Right lung (tissue), 10 donors: ENCODE measurements around the gene ELFN1. TPM values are rescaled to one million over a fixed set of nuclear protein-coding genes. Genes with fewer than 3 reads are reported as not detected.

Source experiments
- DNase-seq, 2 donors: peaks; one replicate each; pipeline ENCODE4 v3.0.0-alpha.2; 2013
- long read RNA-seq, 8 donors: transcript quantifications; one replicate each; lab custom pipeline, GENCODE V29; 2026
- polyA plus RNA-seq, 5 donors: library from polyadenylated mRNA; unstranded; fragments of 120-200 nt; gene quantifications; one replicate each; pipeline versions ENCODE4 v1.2.1 to v1.2.3, GENCODE V29; 2013; ENCODE audit warnings: inconsistent platforms in 1 of 5, low replicate concordance in 1 of 5; ENCODE audit not compliant: insufficient read length in 5 of 5, insufficient read depth in 1 of 5

ELFN1 gene
- 1 to 10 TPM; 1.6 to 4.3 (median 2.7) TPM for polyA plus RNA-seq
- long read RNA-seq, donor 1: 0 reads
- long read RNA-seq, donor 2: 0 reads
- long read RNA-seq, donor 3: 0 reads
- long read RNA-seq, donor 4: 0 reads
- long read RNA-seq, donor 5, partial matches to known transcripts: 0 of 1 reads
- long read RNA-seq, donor 5, other reads (novel, unspliced or antisense): 0 of 1 reads
- long read RNA-seq, donor 6, partial matches to known transcripts: 0 of 1 reads
- long read RNA-seq, donor 6, other reads (novel, unspliced or antisense): 0 of 1 reads
- long read RNA-seq, donor 7, partial matches to known transcripts: 0 of 1 reads
- long read RNA-seq, donor 7, other reads (novel, unspliced or antisense): 0 of 1 reads
- long read RNA-seq, donor 8: 0 reads

DNA sequence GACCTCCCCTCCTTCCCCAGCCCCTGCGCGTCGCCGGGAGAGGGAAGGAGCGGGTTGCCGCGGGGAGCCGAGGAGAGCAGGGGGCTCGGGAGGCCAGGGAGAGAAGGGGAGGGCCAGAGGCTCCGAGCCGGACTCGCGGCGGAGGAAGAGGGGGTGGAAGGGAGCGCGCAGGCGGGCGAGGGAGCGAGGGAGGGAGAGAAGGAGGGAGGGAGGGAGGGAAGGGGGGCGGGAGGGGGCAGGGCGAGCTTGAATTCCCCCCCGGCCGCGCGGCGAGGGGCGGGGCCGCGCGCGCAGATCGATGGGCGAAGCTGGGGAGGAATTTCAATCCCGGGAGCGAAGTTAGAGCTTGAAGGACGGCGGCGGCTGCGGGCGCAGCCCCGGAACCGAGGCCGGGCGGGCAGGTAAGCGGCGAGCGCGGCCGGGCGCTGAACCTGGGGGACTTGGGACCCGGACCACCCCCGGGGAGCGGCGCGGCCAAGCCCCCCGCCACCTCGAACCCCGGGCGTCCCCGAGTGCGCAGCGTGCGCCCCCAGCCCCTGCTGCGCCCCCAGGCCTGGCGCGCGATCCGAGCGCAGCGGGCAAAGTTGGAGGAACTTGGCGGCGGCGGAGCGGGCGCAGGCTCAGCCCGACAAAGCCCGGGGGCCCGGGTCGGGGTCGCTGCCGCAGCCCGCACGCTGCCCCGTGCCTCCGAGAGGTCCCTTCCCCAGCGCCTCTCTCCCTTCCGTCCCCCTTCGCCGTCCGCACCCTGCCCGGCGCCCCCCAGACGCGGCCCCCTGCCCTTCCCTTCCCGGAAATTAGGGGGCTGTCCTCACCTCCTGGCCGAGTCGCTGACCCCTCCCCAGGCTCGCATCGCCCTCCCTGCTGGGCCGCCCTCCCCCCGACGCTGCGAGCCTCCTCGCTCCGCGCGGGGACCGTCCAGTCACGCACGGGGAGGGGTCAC, at the start of gene ELFN1:
ELFN1 (plus strand) TSS at position 324 of the 940 bp plus-strand sequence. CDS start 74,320 bp downstream, outside the sequence.
- peak; percentile 64 to 65 for DNase-seq

DNA sequence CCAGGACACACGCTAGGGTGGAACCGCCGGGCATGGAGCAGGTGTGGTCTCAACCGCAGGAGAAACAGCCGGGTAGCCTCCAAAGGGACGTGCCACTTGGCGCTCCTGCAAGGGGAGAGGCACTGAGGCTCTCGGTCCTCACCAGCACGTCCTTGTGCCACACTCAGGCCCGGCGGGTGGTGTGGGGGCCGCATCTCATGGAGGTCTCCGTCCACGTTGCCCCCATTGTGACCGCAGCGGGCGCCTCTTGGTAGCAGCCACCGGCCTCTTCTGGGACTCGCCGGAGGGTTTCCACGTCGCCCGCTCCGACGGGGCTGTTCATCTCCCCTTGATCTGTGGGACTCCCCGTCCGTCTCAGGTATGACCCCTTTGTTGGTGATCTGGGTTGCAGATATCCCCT, 49.2 kb upstream of the ELFN1 start:
- no peak for DNase-seq

DNA sequence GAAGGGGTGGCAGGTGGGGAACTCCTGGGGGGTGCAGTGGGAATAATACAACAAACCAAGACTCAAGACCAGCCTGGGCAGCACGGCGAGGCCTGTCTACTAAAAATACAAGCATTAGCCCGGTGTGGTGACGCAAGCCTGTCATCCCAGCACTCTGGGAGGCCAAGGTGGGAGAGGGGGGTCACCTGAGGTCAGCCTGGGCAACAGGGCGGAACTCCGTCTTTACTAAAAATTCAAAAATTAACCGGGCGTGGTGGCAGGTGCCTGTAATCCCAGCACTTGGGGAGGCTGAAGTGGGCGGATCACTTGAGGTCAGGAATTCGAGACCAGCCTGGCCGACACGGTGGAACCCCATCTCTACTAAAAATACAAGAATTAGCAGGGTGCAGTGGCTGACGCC, 48.4 kb upstream of the ELFN1 start:
- DNase-seq: no peak

DNA sequence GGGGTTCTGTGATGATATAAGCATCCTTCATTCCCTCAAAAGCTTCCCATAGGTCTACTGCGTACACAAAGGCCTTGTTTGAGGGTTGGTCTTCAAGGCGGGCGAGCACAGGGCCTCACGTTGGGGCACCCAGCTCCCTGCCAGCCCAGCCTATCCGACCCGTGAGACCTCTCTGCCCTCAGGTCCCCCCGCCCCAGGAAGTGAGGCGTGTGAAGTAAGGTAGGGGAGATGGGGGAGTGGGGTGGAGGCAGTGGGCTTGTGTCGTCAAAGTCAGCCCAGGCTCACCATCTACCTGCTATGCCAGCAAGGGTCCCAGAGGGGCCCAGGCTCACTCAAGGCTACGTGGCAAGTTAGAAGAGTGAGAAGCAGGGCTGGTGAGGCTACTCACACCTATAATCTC, 47.6 kb upstream of the ELFN1 start:
- DNase-seq: no peak

DNA sequence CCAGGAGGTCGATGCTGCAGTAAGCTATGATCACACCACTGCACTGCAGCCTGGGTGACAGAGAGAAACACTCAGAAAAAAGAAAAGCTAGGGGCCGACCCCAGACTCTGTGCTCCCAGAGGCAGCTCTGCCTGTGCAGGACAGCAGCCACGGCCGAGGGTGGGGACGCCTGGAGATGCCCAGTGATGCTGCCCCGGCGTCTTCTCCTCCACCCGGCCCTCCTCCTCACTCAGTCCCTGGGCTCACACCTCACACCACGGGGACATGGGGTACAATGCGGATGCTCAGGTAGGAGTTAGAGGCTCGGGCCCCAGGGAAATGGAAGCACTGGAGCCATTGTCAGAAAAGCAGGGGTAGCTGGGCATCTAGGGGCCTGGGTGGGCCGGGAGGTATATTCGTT, 46.3 kb upstream of the ELFN1 start:
- no peak for DNase-seq

DNA sequence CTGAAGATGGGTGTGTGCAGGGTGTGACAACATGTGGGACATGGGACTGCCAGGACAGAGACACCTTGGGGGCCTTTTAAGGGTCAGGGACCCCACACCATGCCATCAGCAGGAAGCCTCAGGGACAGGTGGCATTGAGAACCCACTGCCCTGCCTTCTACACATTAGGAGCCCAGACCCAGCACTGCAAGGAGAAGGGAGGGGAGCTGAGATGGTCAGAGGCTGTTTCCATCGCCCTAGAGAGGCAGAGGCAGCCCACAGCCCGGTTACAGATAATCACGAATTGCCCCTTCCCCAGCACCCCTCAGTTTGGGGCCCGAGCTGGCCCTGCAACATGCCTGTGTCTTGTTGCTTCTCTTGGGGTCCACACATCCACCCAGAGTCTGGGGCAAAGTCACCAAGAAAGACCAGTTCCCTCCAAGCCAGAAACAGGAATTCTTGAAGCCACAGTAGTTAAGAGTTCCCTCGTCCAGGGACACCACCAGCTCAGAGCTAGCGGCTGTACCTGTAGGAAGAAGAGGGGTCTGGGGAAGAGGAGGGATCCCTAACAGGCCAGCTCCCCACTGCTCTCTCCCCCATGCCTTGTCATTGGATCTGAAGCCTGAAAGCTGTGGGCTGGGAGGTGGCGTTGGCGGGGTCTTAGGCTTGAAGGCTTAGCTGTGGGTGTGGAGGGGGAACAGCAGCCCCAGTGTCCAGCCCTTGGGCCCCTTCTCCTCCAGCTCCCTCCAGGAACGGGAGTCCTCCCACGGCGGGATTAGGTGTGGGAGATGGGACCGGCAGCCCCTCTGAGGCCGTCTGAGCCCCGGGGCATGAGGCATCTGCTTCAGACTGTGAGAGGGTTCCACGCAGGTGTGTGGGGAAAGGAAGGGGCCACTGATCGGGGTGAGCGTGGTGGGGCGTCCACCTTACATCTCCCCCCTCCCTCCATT, 44.8 kb upstream of the ELFN1 start:
- no peak for DNase-seq

DNA sequence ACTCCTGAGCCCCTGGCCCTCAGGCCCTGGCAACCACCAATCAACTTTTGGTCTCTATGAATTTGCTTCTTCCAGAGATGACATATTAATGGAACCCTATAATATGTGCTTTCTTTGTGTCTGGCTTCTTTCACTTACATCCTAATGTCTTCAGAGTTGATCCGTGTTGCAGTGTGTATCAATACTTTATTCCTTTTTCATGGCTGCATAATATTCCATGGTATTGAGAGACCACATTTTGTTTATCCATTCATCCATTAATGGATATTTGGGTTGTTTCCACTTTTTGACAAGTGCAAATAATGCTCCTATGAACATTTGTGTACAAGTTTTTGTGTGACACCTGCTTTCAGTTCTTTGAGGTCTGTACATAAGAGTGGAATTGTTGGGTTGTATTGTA, 43.3 kb upstream of the ELFN1 start:
- DNase-seq: no peak

DNA sequence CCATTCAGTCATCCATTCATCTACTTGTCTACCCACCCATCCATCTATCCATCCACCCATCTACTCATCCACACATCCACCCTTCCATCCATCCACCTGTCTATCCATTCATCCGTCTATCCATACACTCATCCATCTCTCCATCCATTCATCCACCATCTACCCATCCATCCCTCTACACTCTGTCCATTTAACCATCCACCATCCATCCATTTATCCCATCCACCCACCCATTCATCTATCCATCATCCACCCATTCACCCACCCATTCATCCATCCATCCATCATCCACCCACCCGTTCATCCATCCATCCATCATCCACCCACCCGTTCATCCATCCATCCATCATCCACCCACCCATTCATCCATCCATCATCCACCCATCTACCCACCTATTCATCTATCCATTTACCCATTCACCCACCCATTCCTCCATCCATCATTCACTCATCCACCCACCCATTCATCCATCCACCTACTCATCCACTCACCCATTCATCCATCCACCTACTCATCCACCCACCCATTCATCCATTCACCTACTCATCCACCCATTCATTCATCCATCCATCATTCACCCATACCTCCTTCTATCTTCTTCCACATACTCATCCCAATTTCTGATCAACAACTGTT, 39.3 kb upstream of the ELFN1 start:
- no peak for DNase-seq

DNA sequence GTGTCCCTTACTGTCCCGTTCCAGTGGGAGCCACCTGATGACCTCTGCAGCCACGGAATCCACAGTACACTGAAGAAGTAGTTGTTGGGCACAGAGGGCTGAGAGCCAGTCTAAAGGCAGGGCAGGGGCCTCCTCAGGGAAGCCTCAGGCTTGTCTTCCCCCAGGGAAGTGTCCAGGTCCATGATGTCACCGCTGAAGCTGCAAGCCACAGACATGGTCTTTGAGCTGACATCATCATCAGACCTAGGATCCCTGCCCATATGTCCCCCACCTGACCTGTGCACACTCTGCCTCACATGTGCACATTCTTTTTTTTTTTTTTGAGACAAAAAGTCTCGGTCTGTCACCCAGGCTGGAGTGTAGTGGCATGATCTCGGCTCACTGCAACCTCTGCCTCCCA, 38.4 kb upstream of the ELFN1 start:
- no peak for DNase-seq

DNA sequence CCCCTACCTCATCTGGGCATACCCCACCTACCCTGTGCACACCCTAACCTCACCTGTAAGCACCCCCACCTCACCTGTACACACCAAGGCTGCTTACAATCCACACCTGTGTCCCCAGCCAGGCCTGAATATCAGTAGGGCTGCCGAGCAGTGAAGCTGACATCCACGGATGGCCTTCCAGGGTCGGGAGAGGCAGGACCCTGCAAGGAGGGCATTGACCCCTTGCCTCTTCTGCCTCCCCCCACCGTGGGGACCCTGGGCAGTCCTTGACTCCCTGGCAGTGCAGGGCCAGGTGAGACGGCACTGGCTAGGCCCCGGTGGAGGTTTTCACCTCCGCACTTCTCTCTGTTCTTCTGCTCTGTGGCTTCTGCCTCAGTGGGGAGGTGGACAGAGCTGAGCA, 37.6 kb upstream of the ELFN1 start:
- DNase-seq: no peak

DNA sequence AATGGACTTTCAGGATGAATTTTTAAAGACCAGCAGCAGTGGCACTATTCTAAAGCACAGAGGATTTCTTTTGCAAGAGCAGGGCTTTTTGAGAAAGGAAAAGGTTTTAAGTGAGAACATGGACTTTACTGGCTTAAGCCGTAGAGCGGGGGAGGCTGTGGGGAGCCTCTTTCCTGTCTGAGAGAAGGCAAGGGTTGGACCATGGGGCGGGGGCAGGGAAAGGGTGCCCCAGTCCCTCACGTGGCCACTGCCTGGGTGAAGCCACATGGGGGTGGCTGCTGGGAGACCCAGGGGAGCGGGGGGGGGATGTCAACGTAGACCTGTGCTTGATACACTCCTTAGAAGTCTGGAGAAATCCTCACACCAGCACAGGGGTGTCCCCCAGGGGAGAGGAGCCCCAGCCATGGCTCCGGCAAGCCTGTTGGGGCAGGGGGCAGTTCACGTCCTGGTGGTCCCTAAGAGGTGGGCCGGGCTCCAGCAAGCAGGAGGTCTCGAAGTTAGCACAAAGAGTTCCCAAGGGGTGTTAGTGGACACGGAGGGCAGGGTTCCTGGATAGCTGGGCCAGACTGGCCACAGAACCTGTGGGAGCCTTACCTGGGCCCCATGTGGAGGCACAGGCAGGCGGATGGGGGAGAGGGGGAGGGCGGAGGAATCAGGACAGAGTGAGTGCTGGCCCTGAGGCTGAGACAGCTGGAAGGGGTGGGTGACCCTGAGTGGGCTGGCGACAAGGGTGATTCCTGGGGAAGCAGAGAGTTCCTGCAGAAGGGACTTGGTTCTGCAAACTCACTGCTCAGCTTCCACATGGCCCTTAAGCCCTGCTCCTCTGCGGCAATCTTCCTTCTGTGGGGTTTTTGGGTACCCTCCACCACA, 36.9 kb upstream of the ELFN1 start:
- DNase-seq: no peak

DNA sequence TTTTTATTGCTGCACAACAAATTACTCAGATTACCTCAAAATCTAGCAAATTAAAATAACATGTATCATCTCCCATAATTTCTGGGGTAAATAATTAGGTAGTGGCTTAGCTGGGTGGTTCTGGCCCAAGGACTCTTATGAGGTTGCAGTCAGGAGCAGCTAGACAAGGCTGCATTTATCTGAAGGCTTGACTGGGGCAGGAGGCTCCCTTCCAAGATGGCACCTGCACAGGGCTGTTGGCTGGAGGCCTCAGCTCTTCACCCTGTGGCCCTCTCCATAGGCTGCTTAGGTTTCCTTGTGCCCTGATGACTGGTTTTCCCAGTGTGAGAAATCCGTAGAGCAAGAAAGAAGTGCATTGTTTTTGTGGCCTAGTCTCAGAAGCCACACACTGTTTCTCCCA, 34.7 kb upstream of the ELFN1 start:
- DNase-seq: no peak

DNA sequence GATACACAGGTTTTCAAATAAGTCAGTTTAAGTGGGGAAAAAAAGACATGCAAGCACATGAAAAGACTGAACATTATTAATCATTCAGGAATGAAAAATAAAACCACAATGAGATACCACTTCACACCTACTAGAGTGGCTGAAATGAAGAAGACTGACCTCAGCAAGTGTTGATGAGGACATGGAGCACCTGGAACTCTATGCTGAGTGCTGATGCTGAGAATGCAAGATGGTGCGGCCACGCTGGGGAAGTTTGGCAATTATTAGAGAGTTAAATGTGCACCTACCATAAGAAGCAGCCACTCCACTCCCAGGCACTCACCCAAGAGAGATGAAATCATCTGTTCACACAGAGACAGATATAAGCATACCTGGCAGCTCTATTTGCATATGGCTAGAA, 32.9 kb upstream of the ELFN1 start:
- DNase-seq: no peak

DNA sequence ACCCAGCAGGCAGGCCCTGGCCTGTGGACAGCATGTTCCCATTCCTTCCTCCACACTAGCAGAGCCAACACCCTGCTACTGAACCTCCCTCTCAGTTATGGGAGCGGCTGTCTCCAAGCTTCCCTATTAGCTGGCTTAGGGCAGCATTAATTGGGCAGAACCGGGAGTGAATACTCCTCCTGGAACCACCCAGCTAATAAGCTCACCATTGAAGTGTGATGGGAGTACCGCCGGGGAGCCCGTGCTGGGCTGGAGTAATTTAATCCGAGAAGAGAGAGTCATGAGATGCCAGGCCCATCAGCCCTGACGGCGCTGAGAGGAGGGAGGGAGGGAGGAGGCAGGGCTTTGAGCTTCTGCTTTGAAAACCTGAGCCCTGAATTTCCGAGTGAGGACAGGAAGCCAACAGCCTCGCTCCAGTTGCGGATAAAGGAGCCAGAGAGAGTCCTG, 31.8 kb upstream of the ELFN1 start:
- DNase-seq: no peak

DNA sequence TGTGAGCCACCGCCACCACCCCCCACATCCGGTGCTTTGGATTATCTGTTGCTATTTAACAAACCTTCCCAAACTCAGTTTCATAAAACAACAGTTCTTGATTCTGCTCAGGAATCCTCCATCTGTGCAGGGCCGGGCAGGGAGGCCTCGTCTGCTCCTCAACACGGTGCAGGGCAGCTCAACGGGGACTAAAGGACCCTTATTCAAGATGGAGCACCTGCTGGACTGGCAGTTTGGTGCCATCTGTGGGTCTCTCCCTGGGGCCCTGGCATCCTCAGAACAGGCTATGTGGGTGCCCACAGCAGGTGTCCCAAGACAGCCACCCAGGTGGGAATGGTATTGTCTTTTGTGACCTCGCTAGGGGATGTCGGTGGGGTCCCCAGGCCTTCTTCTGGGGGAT, 31.0 kb upstream of the ELFN1 start:
- no peak for DNase-seq

DNA sequence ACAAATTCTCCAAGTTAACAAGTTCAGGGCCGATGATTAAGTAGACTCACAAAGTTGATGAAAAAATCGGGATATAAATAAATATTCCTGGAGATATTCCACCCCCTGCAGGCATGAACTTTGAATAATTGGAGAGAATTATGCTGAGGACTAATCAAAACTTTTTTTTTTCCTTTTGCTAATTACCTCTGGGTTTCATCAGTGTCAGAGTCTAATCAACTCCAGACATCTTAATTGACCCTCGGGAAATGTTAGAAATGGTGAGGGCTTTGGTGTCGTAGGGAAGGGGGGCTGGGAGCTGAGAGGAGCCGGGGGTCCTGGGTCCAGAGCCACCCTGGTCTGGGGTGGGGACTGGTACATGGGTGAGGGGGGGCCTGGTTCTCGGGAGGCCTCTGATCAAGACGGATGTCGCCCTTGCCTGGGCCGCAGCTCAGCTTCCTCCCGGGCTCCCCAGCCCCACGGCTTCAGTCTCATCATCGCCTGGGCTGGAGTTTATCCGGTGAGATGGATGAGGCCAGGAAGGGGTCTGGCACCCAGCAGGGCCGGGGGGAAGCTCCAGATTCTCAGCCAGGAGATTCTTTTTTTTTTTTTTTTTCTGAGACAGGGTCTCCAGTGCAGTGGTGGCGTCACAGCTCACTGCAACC, 30.4 kb upstream of the ELFN1 start:
- no peak for DNase-seq

DNA sequence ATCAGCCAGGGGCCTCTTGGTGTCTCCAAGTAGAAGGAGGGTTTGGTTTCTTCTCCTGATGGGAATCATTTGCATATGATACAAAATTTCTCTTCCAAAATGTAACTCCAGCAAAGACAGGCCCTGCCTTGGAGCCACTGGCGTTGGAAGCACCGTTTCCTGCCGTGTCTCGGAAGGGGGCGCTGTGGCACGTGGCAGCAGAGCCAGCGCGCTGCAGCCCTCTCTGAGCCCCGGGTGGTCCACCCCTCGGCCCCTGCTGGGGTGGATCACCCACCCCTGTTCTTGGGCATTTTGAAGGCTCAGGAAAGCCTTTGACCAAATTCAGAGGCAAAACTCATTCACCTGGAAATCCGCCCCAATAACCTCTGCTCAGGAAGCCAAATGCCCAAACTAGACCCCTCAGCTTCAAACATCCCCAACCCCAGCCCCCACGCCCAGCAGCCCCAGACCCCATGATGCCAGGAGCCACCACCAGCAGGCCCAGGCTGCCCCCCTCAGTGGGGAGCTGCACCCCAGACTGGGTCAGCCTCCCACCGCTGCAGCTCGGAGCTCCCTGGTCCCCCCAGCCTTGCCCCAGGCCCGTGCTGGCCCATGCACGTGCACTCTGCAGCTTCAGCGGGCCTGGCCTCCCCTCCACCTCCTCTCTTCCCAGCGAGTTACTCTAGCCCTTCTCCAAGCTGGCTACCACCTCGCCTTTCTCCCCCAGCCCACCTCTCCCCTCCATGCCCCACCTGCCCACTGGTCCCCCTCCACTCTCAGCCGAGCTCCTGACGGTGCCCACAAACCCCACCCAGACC, 29.5 kb upstream of the ELFN1 start:
- no peak for DNase-seq

DNA sequence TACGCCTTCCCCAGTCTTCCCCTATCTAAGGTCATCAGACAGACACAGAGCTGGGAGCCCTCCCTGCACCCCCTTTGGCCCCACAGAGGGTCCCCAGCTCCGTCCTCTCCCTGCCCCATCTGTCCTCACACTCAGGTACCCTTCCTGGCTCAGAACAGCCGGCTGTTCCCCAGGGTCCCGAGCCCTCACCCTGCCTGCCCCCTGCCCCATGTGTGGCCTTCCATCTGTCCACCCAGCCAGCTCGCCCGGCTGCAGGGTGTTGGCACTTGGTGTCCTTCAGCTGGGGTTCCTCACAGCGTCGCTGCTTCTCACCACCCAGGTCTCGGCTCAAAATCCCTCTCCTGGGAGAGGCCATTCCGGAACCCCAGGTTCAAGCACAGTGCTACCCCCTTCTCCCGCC, 28.9 kb upstream of the ELFN1 start:
- DNase-seq: no peak
